CD4-positive, CD25-positive, alpha-beta regulatory T cell (primary cell): Measurements from ENCODE around the gene EBF4. TPM values are rescaled to one million over a fixed set of nuclear protein-coding genes. Genes with fewer than 3 reads are reported as not detected.

Experiments
- ATAC-seq, 2 donors: fragments of 150-1000 bp; cut with Tn5 transposase; one replicate each; pipeline ENCODE4 v1.10.0; 2021; ENCODE audit warnings: low read depth in 2 of 2, moderate number of reproducible peaks in 2 of 2, moderate library complexity in 1 of 2
- DNase-seq, 3 donors: peaks; one replicate each; pipeline versions ENCODE4 v3.0.0 to v3.0.0-alpha.2; 2012 to 2022; ENCODE audit warnings: mixed read lengths in 1 of 3
- H3K27ac ChIP-seq: one replicate; pipeline ENCODE4 v1.7.0; 2013; ENCODE audit warnings: mild to moderate bottlenecking, low read length; ENCODE audit not compliant: insufficient read depth, poor library complexity, severe bottlenecking
- H3K27me3 ChIP-seq: one replicate; pipeline ENCODE4 v1.7.0; 2013; ENCODE audit warnings: low read length; ENCODE audit not compliant: control insufficient read depth, insufficient read depth
- H3K36me3 ChIP-seq: one replicate; pipeline ENCODE4 v1.7.0; 2013; ENCODE audit warnings: mild to moderate bottlenecking, low read length, moderate library complexity; ENCODE audit not compliant: control insufficient read depth, insufficient read depth
- H3K4me1 ChIP-seq: 2 replicates; pipeline ENCODE4 v1.7.0; 2013; ENCODE audit warnings: mild to moderate bottlenecking, low read length; ENCODE audit not compliant: insufficient read depth, control insufficient read depth, poor library complexity, severe bottlenecking
- H3K4me3 ChIP-seq: one replicate; pipeline ENCODE4 v1.7.0; 2013; ENCODE audit warnings: low read depth, mild to moderate bottlenecking, low read length, moderate library complexity
- H3K9me3 ChIP-seq, 2 experiments: 1 replicate in 1 of 2; 2 replicates in 1 of 2; pipeline ENCODE4 v1.7.0; 2013; ENCODE audit warnings: low read length in 2 of 2, mild to moderate bottlenecking in 1 of 2, moderate library complexity in 1 of 2; ENCODE audit not compliant: control insufficient read depth in 2 of 2
- H3K27ac Mint-ChIP-seq, 3 donors: one replicate each; pipeline ENCODE4 v1.8.0; 2020 to 2022; ENCODE audit warnings: mild to moderate bottlenecking in 3 of 3, mixed read lengths in 3 of 3, moderate library complexity in 2 of 3
- H3K27me3 Mint-ChIP-seq: one replicate; pipeline ENCODE4 v1.8.0; 2022; ENCODE audit warnings: mild to moderate bottlenecking, mixed read lengths
- H3K36me3 Mint-ChIP-seq: one replicate; pipeline ENCODE4 v1.8.0; 2020; ENCODE audit warnings: mixed read lengths
- H3K4me1 Mint-ChIP-seq, 4 donors: one replicate each; pipeline ENCODE4 v1.8.0; 2020 to 2022; ENCODE audit warnings: mixed read lengths in 4 of 4, mild to moderate bottlenecking in 1 of 4
- H3K4me3 Mint-ChIP-seq, 4 donors: one replicate each; pipeline ENCODE4 v1.8.0; 2020 to 2022; ENCODE audit warnings: mild to moderate bottlenecking in 4 of 4, mixed read lengths in 4 of 4, moderate library complexity in 3 of 4
- H3K9me3 Mint-ChIP-seq, 7 donors: one replicate each; pipeline ENCODE4 v1.8.0; 2020 to 2022; ENCODE audit warnings: mixed read lengths in 7 of 7, mild to moderate bottlenecking in 3 of 7, moderate library complexity in 2 of 7
- polyA plus RNA-seq, 4 donors: library from polyadenylated mRNA; unstranded; fragments of 300-500 nt; fragmentation: Illumina TruSeq; gene quantifications; one replicate each; pipeline ENCODE4 v1.2.3, GENCODE V29; 2021
- total RNA-seq: library from RNA; stranded (reverse); gene quantifications from one replicate; pipeline ENCODE4 v1.2.3, GENCODE V29; 2022

Gene EBF4
- total and polyA plus RNA-seq, 5 donors from 2014 or later: 0.36 to 1.8 (median 0.76) TPM; not detected in 2

DNA sequence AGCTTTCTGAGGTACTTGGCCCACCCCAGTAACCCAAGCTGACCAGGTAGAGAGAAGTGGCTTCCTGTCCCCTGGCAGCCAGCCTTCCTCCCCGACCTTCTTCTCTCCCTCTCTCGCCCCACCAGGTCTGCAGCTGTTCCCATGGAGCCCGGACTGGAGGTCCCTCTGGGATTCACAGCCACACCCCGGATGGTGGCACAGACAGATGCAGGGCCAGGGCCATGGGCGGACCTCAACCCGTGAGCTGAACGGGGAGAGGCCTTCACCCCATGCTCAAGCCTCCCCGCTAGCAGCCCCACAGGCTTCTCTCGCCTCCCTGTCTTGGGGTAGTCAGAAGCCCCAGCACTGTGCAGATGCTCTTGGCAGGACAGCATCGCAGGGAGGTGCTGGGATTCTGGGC is 66.6 kb downstream of the EBF4 start:
- Histone ChIP-seq H3K4me3 (no peak overlapping the region), H3K36me3 (no peaks in the 10 kb centered on the region), H3K9me3 (no peaks in the 10 kb centered on the region), H3K4me1 (no peaks in the 10 kb centered on the region), H3K27me3 (peaks cover 5% of the 10 kb centered on the region), H3K27ac (no peak overlapping the region)
- H3K4me3 Mint-ChIP-seq: no peak overlapping the region
- no peaks in the 10 kb centered on the region for H3K36me3 Mint-ChIP-seq
- H3K4me1 Mint-ChIP-seq: peaks cover 0 to 4% (median 2%) of the 10 kb centered on the region in 4 donors
- no peaks in the 10 kb centered on the region for H3K9me3 Mint-ChIP-seq
- peaks cover 34% of the 10 kb centered on the region for H3K27me3 Mint-ChIP-seq
- no peak overlapping the region for H3K27ac Mint-ChIP-seq
- ATAC-seq: no peak
- DNase-seq: no peak

DNA sequence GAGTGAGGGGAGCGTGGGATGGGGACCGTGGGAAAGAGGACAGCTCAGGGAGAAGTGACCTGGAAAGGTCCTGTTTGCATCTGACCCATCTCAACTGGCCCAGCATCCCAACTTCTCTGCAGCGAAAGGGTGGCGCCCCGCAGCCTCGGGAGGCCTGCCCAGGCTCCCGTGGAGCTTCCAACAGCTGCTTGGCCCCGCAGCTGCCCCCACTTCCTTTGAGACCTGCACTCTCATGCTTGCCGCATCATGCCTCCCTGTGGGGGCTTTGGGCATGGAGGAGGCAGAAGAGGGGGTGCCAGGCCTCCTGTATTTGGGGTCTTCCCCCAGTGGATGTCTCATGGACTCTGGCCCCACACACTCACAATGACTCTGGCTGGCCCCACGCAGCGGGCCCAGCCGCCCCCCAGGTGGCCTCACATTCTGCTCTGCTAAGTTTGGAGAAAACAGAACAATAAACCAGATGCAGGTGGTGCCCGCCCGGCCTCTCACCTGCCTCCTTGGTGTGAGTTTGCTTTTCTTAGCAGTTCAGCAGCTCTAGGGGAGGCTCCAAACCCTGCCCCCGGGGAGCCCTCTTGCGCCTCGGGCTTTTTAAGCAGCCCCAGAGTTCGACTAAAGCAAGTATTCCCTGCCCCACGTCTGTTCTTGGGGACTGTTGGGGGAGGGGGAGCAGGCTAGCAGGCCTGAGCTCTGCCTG is 67.2 kb downstream of the EBF4 start:
- peaks cover 29% of the 10 kb centered on the region for H3K27me3 Mint-ChIP-seq
- Histone ChIP-seq H3K27me3 (no peaks in the 10 kb centered on the region), H3K4me3 (no peak overlapping the region), H3K4me1 (no peaks in the 10 kb centered on the region), H3K36me3 (no peaks in the 10 kb centered on the region), H3K27ac (no peak overlapping the region), H3K9me3 (no peaks in the 10 kb centered on the region)
- no peak overlapping the region for H3K4me3 Mint-ChIP-seq
- no peak for ATAC-seq
- peaks cover 0 to 4% (median 1%) of the 10 kb centered on the region in 4 donors for H3K4me1 Mint-ChIP-seq
- H3K9me3 Mint-ChIP-seq: no peaks in the 10 kb centered on the region
- H3K27ac Mint-ChIP-seq: no peak overlapping the region
- no peaks in the 10 kb centered on the region for H3K36me3 Mint-ChIP-seq
- DNase-seq: no peak

DNA sequence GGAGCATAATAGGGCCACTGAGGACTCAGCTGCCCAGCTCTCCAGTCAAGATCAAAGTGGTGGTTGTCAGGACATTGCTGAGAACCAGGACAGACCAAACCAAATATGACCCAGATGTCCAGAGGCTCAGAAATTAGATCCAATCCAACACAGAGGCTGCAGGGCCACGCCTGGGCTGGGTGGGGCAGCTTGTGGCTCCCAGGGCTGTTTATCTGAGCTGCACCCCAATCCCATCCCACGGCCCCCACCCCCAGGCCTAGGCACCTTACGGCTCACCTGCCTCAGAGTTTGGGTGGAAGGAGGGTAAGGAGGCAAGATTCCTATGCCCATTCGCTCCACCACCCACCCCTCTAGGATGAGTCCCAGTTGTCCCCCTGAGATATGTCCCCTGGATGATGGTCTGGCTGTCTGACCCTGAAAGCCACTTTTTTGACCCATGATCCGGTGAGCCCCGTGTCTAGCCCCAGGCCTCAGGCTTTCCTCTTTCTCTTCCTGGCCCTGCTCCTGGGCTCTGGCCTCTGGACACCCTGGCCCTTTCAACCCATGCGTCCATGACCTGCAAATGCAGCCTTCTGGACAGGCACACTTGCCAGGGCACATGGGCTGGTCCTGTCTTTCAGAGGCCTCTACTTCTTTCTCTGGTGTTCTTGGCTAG is 67.8 kb downstream of the EBF4 start:
- Mint-ChIP-seq H3K4me1 (peaks cover 0 to 4% (median 1%) of the 10 kb centered on the region in 4 donors), H3K27me3 (peaks cover 29% of the 10 kb centered on the region), H3K36me3 (no peaks in the 10 kb centered on the region), H3K4me3 (no peak overlapping the region), H3K27ac (no peak overlapping the region), H3K9me3 (no peaks in the 10 kb centered on the region)
- DNase-seq: no peak
- Histone ChIP-seq H3K4me1 (no peaks in the 10 kb centered on the region), H3K36me3 (no peaks in the 10 kb centered on the region), H3K9me3 (no peaks in the 10 kb centered on the region), H3K27me3 (no peaks in the 10 kb centered on the region), H3K4me3 (no peak overlapping the region), H3K27ac (no peak overlapping the region)
- ATAC-seq: no peak

DNA sequence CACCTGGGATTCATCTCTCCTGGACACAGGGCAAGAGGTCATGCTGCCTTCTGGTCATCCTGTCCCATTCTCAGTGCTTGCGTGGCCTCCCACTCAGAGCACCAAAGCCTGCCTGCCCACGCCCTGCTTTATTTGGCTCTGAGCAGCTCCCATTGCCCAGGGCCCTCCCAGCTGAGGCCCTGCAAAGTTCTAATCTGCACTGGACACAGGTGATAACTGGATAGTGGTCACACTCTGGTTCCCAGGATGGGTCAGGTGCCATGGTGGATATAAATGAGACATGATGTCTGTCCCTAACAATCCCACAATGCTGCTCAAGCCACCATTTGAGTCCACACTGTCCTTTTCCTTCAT is 68.3 kb downstream of the EBF4 start:
- Histone ChIP-seq H3K4me1 (no peaks in the 10 kb centered on the region), H3K4me3 (no peak overlapping the region), H3K27me3 (no peaks in the 10 kb centered on the region), H3K9me3 (no peaks in the 10 kb centered on the region), H3K27ac (no peak overlapping the region), H3K36me3 (no peaks in the 10 kb centered on the region)
- ATAC-seq: no peak
- H3K9me3 Mint-ChIP-seq: no peaks in the 10 kb centered on the region
- no peak overlapping the region for H3K4me3 Mint-ChIP-seq
- H3K4me1 Mint-ChIP-seq: peaks cover 0 to 4% (median 1%) of the 10 kb centered on the region in 4 donors
- DNase-seq: no peak
- no peak overlapping the region for H3K27ac Mint-ChIP-seq
- peaks cover 25% of the 10 kb centered on the region for H3K27me3 Mint-ChIP-seq
- H3K36me3 Mint-ChIP-seq: no peaks in the 10 kb centered on the region

DNA sequence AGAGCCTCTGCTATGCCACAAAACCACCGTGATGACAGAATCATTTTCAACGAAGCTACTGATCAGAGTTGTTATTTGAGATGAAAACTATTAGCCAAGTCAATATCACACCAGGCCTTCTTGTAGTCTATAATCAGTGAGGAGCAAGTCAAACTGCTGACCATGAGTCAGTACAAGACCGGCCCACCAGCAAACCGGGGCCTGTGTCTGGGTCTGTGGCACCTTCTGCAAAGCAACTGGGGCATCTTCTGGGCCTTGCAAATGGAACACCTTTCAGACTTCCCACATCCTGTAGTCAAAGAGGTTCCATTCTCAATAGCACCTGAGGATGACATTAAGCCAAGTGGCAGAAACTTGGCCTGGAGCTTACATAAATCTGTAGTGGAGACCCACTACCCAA is 69.3 kb downstream of the EBF4 start:
- H3K27me3 ChIP-seq: no peaks in the 10 kb centered on the region
- no peak overlapping the region for H3K27ac ChIP-seq
- DNase-seq (no peak), ATAC-seq (no peak)
- H3K4me1 ChIP-seq: no peaks in the 10 kb centered on the region
- Mint-ChIP-seq H3K27me3 (peaks cover 24% of the 10 kb centered on the region), H3K27ac (no peak overlapping the region), H3K4me3 (no peak overlapping the region), H3K36me3 (no peaks in the 10 kb centered on the region), H3K9me3 (no peaks in the 10 kb centered on the region), H3K4me1 (no peaks in the 10 kb centered on the region)
- no peaks in the 10 kb centered on the region for H3K36me3 ChIP-seq
- no peak overlapping the region for H3K4me3 ChIP-seq
- no peaks in the 10 kb centered on the region for H3K9me3 ChIP-seq

DNA sequence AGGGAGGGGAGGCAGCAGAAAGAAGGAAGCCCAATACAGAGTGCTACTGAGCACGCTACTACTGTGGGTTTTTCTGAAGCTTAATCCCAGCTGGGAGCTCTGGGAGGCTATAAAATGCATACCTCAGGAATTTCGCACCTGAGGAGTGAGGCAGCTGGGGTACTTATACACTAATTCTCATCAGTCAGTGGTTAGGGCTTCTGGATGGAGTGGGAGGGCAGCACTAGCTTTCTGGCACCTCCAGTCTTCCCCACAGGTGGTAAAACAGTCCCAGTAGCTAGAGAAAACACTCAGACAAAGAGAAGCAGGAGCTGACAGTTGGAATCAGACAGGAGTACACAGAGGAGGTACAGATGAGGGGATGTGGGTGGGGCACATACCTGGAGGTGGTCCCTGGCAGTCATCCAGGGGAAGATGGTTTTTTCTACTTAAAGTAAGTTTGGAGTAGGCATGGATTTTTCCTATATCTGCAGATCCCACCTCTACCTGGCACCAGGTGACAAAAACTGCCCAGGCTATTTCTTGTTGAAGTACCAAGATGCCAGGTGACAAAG is 70.1 kb downstream of the EBF4 start:
- DNase-seq: no peak
- Mint-ChIP-seq H3K4me1 (no peaks in the 10 kb centered on the region), H3K9me3 (no peaks in the 10 kb centered on the region), H3K27ac (no peak overlapping the region), H3K4me3 (no peak overlapping the region), H3K36me3 (no peaks in the 10 kb centered on the region), H3K27me3 (peaks cover 26% of the 10 kb centered on the region)
- H3K9me3 ChIP-seq: no peaks in the 10 kb centered on the region
- no peaks in the 10 kb centered on the region for H3K27me3 ChIP-seq
- H3K4me3 ChIP-seq: no peak overlapping the region
- no peak overlapping the region for H3K27ac ChIP-seq
- no peak for ATAC-seq
- no peaks in the 10 kb centered on the region for H3K36me3 ChIP-seq
- no peaks in the 10 kb centered on the region for H3K4me1 ChIP-seq

DNA sequence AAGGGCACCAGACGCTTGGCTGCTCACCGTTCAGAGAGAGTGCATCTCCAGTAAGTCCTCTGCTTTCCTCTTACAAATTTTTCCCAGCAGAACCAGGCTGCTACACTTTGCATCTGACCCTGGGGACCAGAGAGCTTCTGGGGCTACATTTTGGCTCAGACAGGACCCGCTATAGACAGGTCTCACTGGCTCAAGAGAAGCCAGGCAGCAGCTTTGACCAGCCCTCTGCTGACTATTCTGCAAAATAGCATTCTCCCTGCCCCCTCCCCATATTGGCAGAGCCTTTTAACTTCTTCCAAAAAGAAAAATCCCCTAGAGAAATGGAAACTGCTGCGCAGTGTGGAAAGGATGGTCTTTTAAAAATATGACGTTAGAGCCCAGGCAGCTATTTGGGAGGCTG is 70.6 kb downstream of the EBF4 start:
- Mint-ChIP-seq H3K4me3 (no peak overlapping the region), H3K27me3 (peaks cover 27% of the 10 kb centered on the region), H3K4me1 (no peaks in the 10 kb centered on the region), H3K27ac (no peak overlapping the region), H3K36me3 (no peaks in the 10 kb centered on the region), H3K9me3 (no peaks in the 10 kb centered on the region)
- H3K27me3 ChIP-seq: no peaks in the 10 kb centered on the region
- H3K4me1 ChIP-seq: no peaks in the 10 kb centered on the region
- DNase-seq (no peak), ATAC-seq (no peak)
- H3K27ac ChIP-seq: no peak overlapping the region
- no peaks in the 10 kb centered on the region for H3K9me3 ChIP-seq
- H3K36me3 ChIP-seq: no peaks in the 10 kb centered on the region
- H3K4me3 ChIP-seq: no peak overlapping the region
